ENCODE measurements around the gene PVALB. TPM values are rescaled to one million over a fixed set of nuclear protein-coding genes. Genes with fewer than 3 reads are reported as not detected.
A peak's percentile ranks its signal among the peaks of the same experiment; 100 is the strongest.

The PVALB gene
- total and polyA plus RNA-seq, 2 experiments from 2014 or later = not detected

GRCh38 chr22:36826262-36826661, 9.4 kb upstream of the PVALB start:
- H3K27me3 ChIP-seq = peaks cover 5% of the 10 kb centered on the region
- no peak for TF ChIP-seq CTCF (IDR thresholded peaks at IDR 0.05; ENCODE audit: low read depth, low read length)
- no peaks in the 10 kb centered on the region for H3K4me1 ChIP-seq (ENCODE audit: low read depth)
- H3K9me3 ChIP-seq (ENCODE audit: low read depth) = no peaks in the 10 kb centered on the region
- H3K27ac ChIP-seq = no peak overlapping the region
- no peak overlapping the region for H3K4me3 ChIP-seq
- H3K36me3 ChIP-seq = no peaks in the 10 kb centered on the region
- no peak for DNase-seq (ENCODE audit: low read depth in 1 of 2, low spot score in 1 of 2)

- TF ChIP-seq CTCF (IDR thresholded peaks at IDR 0.05; ENCODE audit: low read depth, low read length) = no peak
- Histone ChIP-seq H3K27me3 (peaks cover 5% of the 10 kb centered on the region), H3K4me1 (ENCODE audit: low read depth) (no peaks in the 10 kb centered on the region), H3K9me3 (ENCODE audit: low read depth) (no peaks in the 10 kb centered on the region), H3K4me3 (no peak overlapping the region), H3K36me3 (no peaks in the 10 kb centered on the region), H3K27ac (no peak overlapping the region)
- DNase-seq (ENCODE audit: low read depth in 1 of 2, low spot score in 1 of 2) = no peak
Observed at GRCh38 chr22:36824655-36825054, 7.8 kb upstream of the PVALB start.

DNA sequence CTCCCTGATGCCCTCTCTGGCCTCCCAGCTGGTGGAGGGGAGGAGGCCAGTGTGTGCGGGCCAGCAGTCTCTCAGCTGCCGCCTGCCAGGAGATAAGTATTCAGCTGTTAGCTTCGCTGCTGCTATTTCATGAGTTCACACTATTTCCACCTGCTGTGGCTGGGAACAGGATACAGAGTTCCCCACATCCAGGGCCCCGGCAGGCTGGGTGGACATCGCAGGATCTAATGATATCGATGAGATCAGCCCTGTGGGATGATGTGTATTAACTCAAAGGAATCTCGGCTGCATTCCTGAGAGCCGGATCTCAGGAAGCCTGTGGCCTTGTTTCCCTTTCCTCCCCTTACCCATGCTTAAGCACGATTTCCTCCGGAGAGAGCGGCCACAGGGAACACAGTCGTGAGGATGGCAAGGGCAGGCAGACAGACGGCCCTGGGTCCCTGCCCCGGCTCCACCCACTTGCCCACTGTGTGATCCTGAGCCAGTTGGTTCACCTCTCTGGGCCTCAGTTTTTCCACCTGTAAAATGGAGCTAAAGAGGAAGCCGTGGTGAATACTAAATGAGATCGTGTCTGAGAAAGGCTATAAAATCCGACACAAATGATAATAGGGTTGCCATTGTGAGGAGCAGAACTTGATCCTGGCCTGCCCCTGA, 6.5 kb upstream of the PVALB start:
- H3K4me3 ChIP-seq = no peak overlapping the region
- H3K27ac ChIP-seq = no peak overlapping the region
- peak in 1 of 2 donors; percentile 4 for DNase-seq (ENCODE audit: low read depth in 1 of 2, low spot score in 1 of 2)
- no peaks in the 10 kb centered on the region for H3K9me3 ChIP-seq (ENCODE audit: low read depth)
- no peak for TF ChIP-seq CTCF (IDR thresholded peaks at IDR 0.05; ENCODE audit: low read depth, low read length)
- H3K4me1 ChIP-seq (ENCODE audit: low read depth) = no peaks in the 10 kb centered on the region
- no peaks in the 10 kb centered on the region for H3K36me3 ChIP-seq
- H3K27me3 ChIP-seq = peaks cover 7% of the 10 kb centered on the region

DNA sequence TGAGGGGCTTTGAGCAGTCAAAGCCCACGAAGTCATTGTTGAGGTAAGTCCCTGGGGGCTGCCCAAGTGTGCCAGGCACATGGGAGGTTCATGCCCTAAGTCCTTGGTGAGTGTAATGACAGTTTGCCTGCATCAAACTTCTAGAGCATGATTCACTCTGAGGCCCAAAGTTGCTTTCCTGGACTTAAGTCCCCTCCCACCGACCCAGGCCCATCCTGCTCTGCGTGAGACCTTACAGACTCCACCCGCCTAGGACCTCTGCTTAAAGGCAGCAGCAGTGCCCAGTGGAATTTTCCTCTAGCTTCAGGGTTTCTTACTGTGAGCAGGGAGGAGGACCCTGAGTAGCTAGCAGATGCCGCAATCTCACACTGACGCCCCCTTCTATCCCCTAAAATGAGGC, 5.7 kb upstream of the PVALB start:
- peaks cover 13% of the 10 kb centered on the region for H3K27me3 ChIP-seq
- no peak overlapping the region for H3K4me3 ChIP-seq
- H3K27ac ChIP-seq = no peak overlapping the region
- H3K9me3 ChIP-seq (ENCODE audit: low read depth) = no peaks in the 10 kb centered on the region
- no peak for TF ChIP-seq CTCF (IDR thresholded peaks at IDR 0.05; ENCODE audit: low read depth, low read length)
- DNase-seq (ENCODE audit: low read depth in 1 of 2, low spot score in 1 of 2) = no peak
- H3K4me1 ChIP-seq (ENCODE audit: low read depth) = no peaks in the 10 kb centered on the region
- no peaks in the 10 kb centered on the region for H3K36me3 ChIP-seq

DNA sequence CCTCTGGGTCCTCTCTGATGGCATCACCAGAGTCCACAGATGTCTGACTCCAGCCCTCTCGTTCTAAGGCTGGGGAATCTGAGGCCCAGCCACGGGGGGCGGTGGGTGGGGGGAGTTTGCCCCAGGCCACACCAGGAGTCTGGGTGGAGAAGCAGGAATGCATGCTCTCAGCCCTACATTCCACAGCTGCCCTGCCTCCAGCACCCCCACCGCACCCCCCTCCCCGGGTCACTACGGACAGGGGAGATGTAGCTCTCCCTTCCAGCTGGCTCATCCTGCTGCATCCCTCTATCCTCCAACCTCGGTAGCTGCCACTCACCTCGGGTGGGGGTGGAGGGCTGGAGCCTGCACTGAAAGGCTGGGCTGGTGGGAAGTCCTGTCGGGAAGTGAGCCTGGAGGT, 2.3 kb upstream of the PVALB start:
- Histone ChIP-seq H3K36me3 (no peaks in the 10 kb centered on the region), H3K4me3 (no peak overlapping the region), H3K4me1 (ENCODE audit: low read depth) (no peaks in the 10 kb centered on the region), H3K27me3 (peaks cover 43% of the 10 kb centered on the region), H3K27ac (no peak overlapping the region), H3K9me3 (ENCODE audit: low read depth) (no peaks in the 10 kb centered on the region)
- TF ChIP-seq CTCF (IDR thresholded peaks at IDR 0.05; ENCODE audit: low read depth, low read length) = no peak
- no peak for DNase-seq (ENCODE audit: low read depth in 1 of 2, low spot score in 1 of 2)

All from cardiac muscle cell (in vitro differentiated cells and primary cell).